ENCODE results near the gene CDH24.

DNA sequence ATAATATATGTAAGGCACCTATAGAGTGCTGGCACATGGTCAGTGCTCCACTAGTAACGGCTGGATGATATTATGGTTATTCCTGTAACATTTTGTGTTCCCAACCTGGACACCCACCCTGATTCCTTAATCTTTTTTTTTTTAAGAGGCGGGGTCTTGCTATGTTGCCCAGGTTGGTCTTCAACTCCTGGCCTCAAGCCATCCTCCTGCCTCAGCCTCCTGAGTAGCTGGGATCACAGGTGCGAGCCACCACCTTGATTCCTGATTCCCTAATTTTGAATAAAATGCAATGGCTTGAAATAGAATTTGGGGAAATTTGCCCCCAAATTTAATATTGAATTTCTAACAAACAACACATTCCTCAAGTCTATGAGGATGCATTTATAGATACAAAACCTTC, 54.7 kb downstream of the CDH24 start:
- TF ChIP-seq, protein P1, sequence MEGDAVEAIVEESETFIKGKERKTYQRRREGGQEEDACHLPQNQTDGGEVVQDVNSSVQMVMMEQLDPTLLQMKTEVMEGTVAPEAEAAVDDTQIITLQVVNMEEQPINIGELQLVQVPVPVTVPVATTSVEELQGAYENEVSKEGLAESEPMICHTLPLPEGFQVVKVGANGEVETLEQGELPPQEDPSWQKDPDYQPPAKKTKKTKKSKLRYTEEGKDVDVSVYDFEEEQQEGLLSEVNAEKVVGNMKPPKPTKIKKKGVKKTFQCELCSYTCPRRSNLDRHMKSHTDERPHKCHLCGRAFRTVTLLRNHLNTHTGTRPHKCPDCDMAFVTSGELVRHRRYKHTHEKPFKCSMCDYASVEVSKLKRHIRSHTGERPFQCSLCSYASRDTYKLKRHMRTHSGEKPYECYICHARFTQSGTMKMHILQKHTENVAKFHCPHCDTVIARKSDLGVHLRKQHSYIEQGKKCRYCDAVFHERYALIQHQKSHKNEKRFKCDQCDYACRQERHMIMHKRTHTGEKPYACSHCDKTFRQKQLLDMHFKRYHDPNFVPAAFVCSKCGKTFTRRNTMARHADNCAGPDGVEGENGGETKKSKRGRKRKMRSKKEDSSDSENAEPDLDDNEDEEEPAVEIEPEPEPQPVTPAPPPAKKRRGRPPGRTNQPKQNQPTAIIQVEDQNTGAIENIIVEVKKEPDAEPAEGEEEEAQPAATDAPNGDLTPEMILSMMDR (conservative IDR thresholded peaks at IDR 0.05; ENCODE audit: low read length): no peak
- TF ChIP-seq EZH2phosphoT487 (IDR thresholded peaks at IDR 0.05; ENCODE audit: borderline replicate concordance, low read depth, low read length): no peak

Data from OCI-LY7 (cell line).